Naive thymus-derived CD8-positive, alpha-beta T cell (primary cell): Measurements from ENCODE around the gene TFDP1. TPM values are rescaled to one million over a fixed set of nuclear protein-coding genes. Genes with fewer than 3 reads are reported as not detected.

ENCODE experiments used
- ATAC-seq, 2 donors: fragments of 150-1000 bp; cut with Tn5 transposase in 1 of 2; sonication (Bioruptor Pico), chemical (Tn5 transposase) in 1 of 2; 1 replicate in 1 of 2; 2 replicates in 1 of 2; pipeline ENCODE4 v1.10.0; 2021; ENCODE audit warnings: mild to moderate bottlenecking in 2 of 2, moderate library complexity in 2 of 2
- POLR2A ChIA-PET: fragments of 350-600 bp; sonication (Branson Sonifier 250); formaldehyde crosslinking; loops from one replicate; lab custom pipeline; 2021; ENCODE audit warnings: antibody characterized with exemption; lab: Charles Lee
- DNase-seq, 10 donors: peaks; one replicate each; pipeline versions ENCODE4 v3.0.0 to v3.0.0-alpha.2; 2020 to 2022
- H3K27ac Mint-ChIP-seq, 10 donors: one replicate each; pipeline ENCODE4 v1.8.0; 2020 to 2022; ENCODE audit warnings: mild to moderate bottlenecking in 10 of 10, mixed read lengths in 10 of 10, moderate library complexity in 4 of 10, inconsistent platforms in 1 of 10
- H3K27me3 Mint-ChIP-seq, 5 donors: one replicate each; pipeline ENCODE4 v1.8.0; 2021 to 2022; ENCODE audit warnings: mixed read lengths in 5 of 5
- H3K36me3 Mint-ChIP-seq, 3 donors: one replicate each; pipeline ENCODE4 v1.8.0; 2020 to 2022; ENCODE audit warnings: mixed read lengths in 3 of 3, mild to moderate bottlenecking in 2 of 3, inconsistent platforms in 1 of 3
- H3K4me1 Mint-ChIP-seq, 4 donors: one replicate each; pipeline ENCODE4 v1.8.0; 2021 to 2022; ENCODE audit warnings: mixed read lengths in 4 of 4
- H3K4me3 Mint-ChIP-seq, 10 donors: one replicate each; pipeline ENCODE4 v1.8.0; 2020 to 2022; ENCODE audit warnings: mild to moderate bottlenecking in 10 of 10, mixed read lengths in 10 of 10, moderate library complexity in 6 of 10, inconsistent platforms in 1 of 10
- H3K9me3 Mint-ChIP-seq, 9 donors: one replicate each; pipeline ENCODE4 v1.8.0; 2020 to 2022; ENCODE audit warnings: mixed read lengths in 9 of 9, mild to moderate bottlenecking in 3 of 9, inconsistent platforms in 1 of 9, moderate library complexity in 1 of 9
- polyA plus RNA-seq, 3 donors: library from polyadenylated mRNA; unstranded; fragments of 300-500 nt; fragmentation: Illumina TruSeq; gene quantifications; one replicate each; pipeline ENCODE4 v1.2.3, GENCODE V29; 2021
- total RNA-seq, 8 experiments: library from RNA in 2 of 8; stranded (reverse) in 2 of 8; gene quantifications; one replicate each; pipeline ENCODE4 v1.2.3 and lab custom pipeline; 2021 to 2026

TFDP1 gene
- total RNA-seq, result 10 to 100 TPM; 17.1 to 18.1 TPM
- 10 to 100 TPM; 50.1 to 61.9 (median 50.3) TPM for polyA plus RNA-seq
- total RNA-seq (lab: John Stamatoyannopoulos, UW), result 25.7 to 123 (median 32.0) reads per million in 6 experiments

GRCh38 chr13:113584205-113584869 is at the start of gene TFDP1:
Gene TFDP1, plus strand, starts transcription at chr13:113584753. Its CDS starts 1,085 bp downstream, at chr13:113585838.
- DNase-seq, result peak; percentile 25 to 74 (median 40)
- Mint-ChIP-seq H3K4me1 (peaks cover 18 to 39% (median 36%) of the 10 kb centered on the region in 4 donors), H3K27ac (peak within 1 kb of the TSS in 9 of 10 donors; percentile 15 to 89 (median 53)), H3K36me3 (peaks cover 0 to 15% (median 0%) of the 10 kb centered on the region in 3 donors), H3K9me3 (peaks cover 0 to 13% (median 0%) of the 10 kb centered on the region in 9 donors), H3K4me3 (peak within 1 kb of the TSS; percentile 80 to 92 (median 88)), H3K27me3 (no peaks in the 10 kb centered on the region)
- peak; percentile 69 to 81 for ATAC-seq
- POLR2A ChIA-PET, result no interaction called here

- Mint-ChIP-seq H3K36me3 (peaks cover 0 to 27% (median 14%) of the 10 kb centered on the region in 3 donors), H3K4me3 (no peak overlapping the region)
These were observed 49.2 kb upstream of the TFDP1 start for GRCh38 chr13:113535381-113535781.

GRCh38 chr13:113536461-113537110 is 48.0 kb upstream of the TFDP1 start:
- Mint-ChIP-seq H3K27ac (peak overlapping the region in 1 of 10 donors; percentile 41), H3K36me3 (peaks cover 10 to 37% (median 25%) of the 10 kb centered on the region in 3 donors), H3K27me3 (no peaks in the 10 kb centered on the region), H3K4me3 (no peak overlapping the region), H3K9me3 (peaks cover 0 to 15% (median 0%) of the 10 kb centered on the region in 9 donors), H3K4me1 (peaks cover 0 to 6% (median 2%) of the 10 kb centered on the region in 4 donors)
- ATAC-seq, result no peak
- POLR2A ChIA-PET, result no interaction called here
- no peak for DNase-seq

More at GRCh38 chr13:113535381-113535781, 49.2 kb upstream of the TFDP1 start:
- H3K4me1 Mint-ChIP-seq, result peaks cover 0 to 6% (median 2%) of the 10 kb centered on the region in 4 donors
- ATAC-seq, result no peak
- H3K9me3 Mint-ChIP-seq, result peaks cover 0 to 7% (median 0%) of the 10 kb centered on the region in 9 donors
- DNase-seq, result no peak
- H3K27ac Mint-ChIP-seq, result no peak overlapping the region
- no peaks in the 10 kb centered on the region for H3K27me3 Mint-ChIP-seq
- POLR2A ChIA-PET, result no interaction called here

GRCh38 chr13:113537205-113537604 is 47.3 kb upstream of the TFDP1 start:
- Mint-ChIP-seq H3K4me1 (peaks cover 0 to 4% (median under 1%) of the 10 kb centered on the region in 4 donors), H3K27me3 (no peaks in the 10 kb centered on the region), H3K36me3 (peaks cover 10 to 34% (median 25%) of the 10 kb centered on the region in 3 donors), H3K27ac (peak overlapping the region in 4 of 10 donors; percentile 13 to 57 (median 45)), H3K9me3 (peaks cover 0 to 15% (median 0%) of the 10 kb centered on the region in 9 donors), H3K4me3 (no peak overlapping the region)
- ATAC-seq (no peak), DNase-seq (no peak)
- POLR2A ChIA-PET, result no interaction called here

- ATAC-seq (no peak), DNase-seq (no peak)
- POLR2A ChIA-PET, result no interaction called here
- H3K9me3 Mint-ChIP-seq, result peaks cover 0 to 15% (median 0%) of the 10 kb centered on the region in 9 donors
- H3K4me3 Mint-ChIP-seq, result no peak overlapping the region
- peak overlapping the region in 2 of 10 donors; percentile 46 to 83 for H3K27ac Mint-ChIP-seq
- no peaks in the 10 kb centered on the region for H3K27me3 Mint-ChIP-seq
- peaks cover 0 to 4% (median under 1%) of the 10 kb centered on the region in 4 donors for H3K4me1 Mint-ChIP-seq
- peaks cover 10 to 34% (median 25%) of the 10 kb centered on the region in 3 donors for H3K36me3 Mint-ChIP-seq
These were observed 46.5 kb upstream of the TFDP1 start for GRCh38 chr13:113537909-113538688.

GRCh38 chr13:113538689-113539058 is 45.9 kb upstream of the TFDP1 start:
- H3K9me3 Mint-ChIP-seq, result peaks cover 0 to 18% (median 0%) of the 10 kb centered on the region in 9 donors
- POLR2A ChIA-PET, result no interaction called here
- no peak overlapping the region for H3K4me3 Mint-ChIP-seq
- DNase-seq (no peak), ATAC-seq (no peak)
- H3K4me1 Mint-ChIP-seq, result peaks cover 3 to 7% (median 5%) of the 10 kb centered on the region in 4 donors
- H3K27me3 Mint-ChIP-seq, result no peaks in the 10 kb centered on the region
- peak overlapping the region in 1 of 10 donors; percentile 7 for H3K27ac Mint-ChIP-seq
- peaks cover 10 to 36% (median 28%) of the 10 kb centered on the region in 3 donors for H3K36me3 Mint-ChIP-seq

GRCh38 chr13:113539176-113539575 is 45.4 kb upstream of the TFDP1 start:
- H3K27ac Mint-ChIP-seq, result no peak overlapping the region
- no peak overlapping the region for H3K4me3 Mint-ChIP-seq
- ATAC-seq (no peak), DNase-seq (no peak)
- peaks cover 10 to 34% (median 29%) of the 10 kb centered on the region in 3 donors for H3K36me3 Mint-ChIP-seq
- peaks cover 5 to 7% (median 6%) of the 10 kb centered on the region in 4 donors for H3K4me1 Mint-ChIP-seq
- POLR2A ChIA-PET, result no interaction called here
- peaks cover 0 to 19% (median 0%) of the 10 kb centered on the region in 9 donors for H3K9me3 Mint-ChIP-seq
- H3K27me3 Mint-ChIP-seq, result no peaks in the 10 kb centered on the region

- Mint-ChIP-seq H3K27me3 (no peaks in the 10 kb centered on the region), H3K27ac (no peak overlapping the region), H3K36me3 (peaks cover 10 to 31% (median 29%) of the 10 kb centered on the region in 3 donors), H3K4me1 (peaks cover 5 to 7% (median 7%) of the 10 kb centered on the region in 4 donors), H3K4me3 (no peak overlapping the region), H3K9me3 (peaks cover 0 to 22% (median 0%) of the 10 kb centered on the region in 9 donors)
- ATAC-seq (no peak), DNase-seq (no peak)
- POLR2A ChIA-PET, result no interaction called here
These were observed 44.7 kb upstream of the TFDP1 start for GRCh38 chr13:113539822-113540221.

GRCh38 chr13:113540523-113540922 is 44.0 kb upstream of the TFDP1 start:
- peaks cover 5 to 9% (median 7%) of the 10 kb centered on the region in 4 donors for H3K4me1 Mint-ChIP-seq
- peaks cover 10 to 32% (median 29%) of the 10 kb centered on the region in 3 donors for H3K36me3 Mint-ChIP-seq
- no peaks in the 10 kb centered on the region for H3K27me3 Mint-ChIP-seq
- DNase-seq, result no peak
- H3K9me3 Mint-ChIP-seq, result peaks cover 0 to 22% (median 0%) of the 10 kb centered on the region in 9 donors
- ATAC-seq, result no peak
- H3K27ac Mint-ChIP-seq, result no peak overlapping the region
- POLR2A ChIA-PET, result no interaction called here
- H3K4me3 Mint-ChIP-seq, result no peak overlapping the region

GRCh38 chr13:113542751-113543424 is 41.7 kb upstream of the TFDP1 start:
- Mint-ChIP-seq H3K4me3 (no peak overlapping the region), H3K27me3 (no peaks in the 10 kb centered on the region), H3K27ac (peak overlapping the region in 1 of 10 donors; percentile 95), H3K4me1 (peaks cover 4 to 9% (median 6%) of the 10 kb centered on the region in 4 donors), H3K9me3 (peaks cover 0 to 19% (median 0%) of the 10 kb centered on the region in 9 donors), H3K36me3 (peaks cover 10 to 29% (median 27%) of the 10 kb centered on the region in 3 donors)
- POLR2A ChIA-PET, result no interaction called here
- ATAC-seq (no peak), DNase-seq (no peak)

GRCh38 chr13:113544071-113544891 is 40.3 kb upstream of the TFDP1 start:
- Mint-ChIP-seq H3K4me1 (peaks cover 3 to 9% (median 6%) of the 10 kb centered on the region in 4 donors), H3K36me3 (peaks cover 10 to 28% (median 25%) of the 10 kb centered on the region in 3 donors), H3K27ac (peak overlapping the region in 1 of 10 donors; percentile 95), H3K4me3 (no peak overlapping the region), H3K27me3 (no peaks in the 10 kb centered on the region), H3K9me3 (peaks cover 0 to 19% (median 0%) of the 10 kb centered on the region in 9 donors)
- POLR2A ChIA-PET, result no interaction called here
- DNase-seq (no peak), ATAC-seq (no peak)
